Neutrophil (primary cell): ENCODE data around the gene GAS7.

Source experiments
- H3K27ac ChIP-seq: fragments of 200-600 bp; sonication (generic); 2 replicates; pipeline ENCODE4 v1.5.1; 2016; ENCODE audit warnings: mild to moderate bottlenecking, moderate library complexity
- H3K27me3 ChIP-seq: fragments of 200-600 bp; sonication (generic); 2 replicates; pipeline ENCODE4 v1.6.0; 2016; ENCODE audit warnings: mild to moderate bottlenecking
- H3K36me3 ChIP-seq: fragments of 200-600 bp; sonication (generic); 2 replicates; pipeline ENCODE4 v1.5.1; 2017
- H3K4me1 ChIP-seq, 2 experiments: fragments of 200-600 bp in 1 of 2; sonication (generic) in 1 of 2; 1 replicate in 1 of 2; 2 replicates in 1 of 2; pipeline versions ENCODE4 v1.5.1 to v1.6.1; 2013 to 2016; ENCODE audit warnings: low read depth in 1 of 2, low read length in 1 of 2, mild to moderate bottlenecking in 1 of 2, moderate library complexity in 1 of 2; ENCODE audit not compliant: control insufficient read depth in 1 of 2, insufficient read depth in 1 of 2
- H3K4me3 ChIP-seq, 2 experiments: fragments of 200-600 bp in 1 of 2; sonication (generic) in 1 of 2; 1 replicate in 1 of 2; 2 replicates in 1 of 2; pipeline ENCODE4 v1.5.1; 2013 to 2016; ENCODE audit warnings: low read depth in 1 of 2, low read length in 1 of 2, mild to moderate bottlenecking in 1 of 2, moderate library complexity in 1 of 2
- H3K9me3 ChIP-seq: fragments of 200-600 bp; sonication (generic); 2 replicates; pipeline ENCODE4 v1.5.1; 2016
- TF ChIP-seq, protein P1 (sequence below): fragments of 200-600 bp; sonication (generic); IDR thresholded peaks from 2 replicates; pipeline ENCODE4 v1.5.1; 2016; ENCODE audit warnings: antibody characterized with exemption

The GAS7 gene

GRCh38 chr17:9940841-9941240 is 257.6 kb downstream of the GAS7 start:
- H3K4me3 ChIP-seq: no peak overlapping the region
- H3K27me3 ChIP-seq: no peaks in the 10 kb centered on the region
- H3K27ac ChIP-seq: no peak overlapping the region
- TF ChIP-seq, protein P1, sequence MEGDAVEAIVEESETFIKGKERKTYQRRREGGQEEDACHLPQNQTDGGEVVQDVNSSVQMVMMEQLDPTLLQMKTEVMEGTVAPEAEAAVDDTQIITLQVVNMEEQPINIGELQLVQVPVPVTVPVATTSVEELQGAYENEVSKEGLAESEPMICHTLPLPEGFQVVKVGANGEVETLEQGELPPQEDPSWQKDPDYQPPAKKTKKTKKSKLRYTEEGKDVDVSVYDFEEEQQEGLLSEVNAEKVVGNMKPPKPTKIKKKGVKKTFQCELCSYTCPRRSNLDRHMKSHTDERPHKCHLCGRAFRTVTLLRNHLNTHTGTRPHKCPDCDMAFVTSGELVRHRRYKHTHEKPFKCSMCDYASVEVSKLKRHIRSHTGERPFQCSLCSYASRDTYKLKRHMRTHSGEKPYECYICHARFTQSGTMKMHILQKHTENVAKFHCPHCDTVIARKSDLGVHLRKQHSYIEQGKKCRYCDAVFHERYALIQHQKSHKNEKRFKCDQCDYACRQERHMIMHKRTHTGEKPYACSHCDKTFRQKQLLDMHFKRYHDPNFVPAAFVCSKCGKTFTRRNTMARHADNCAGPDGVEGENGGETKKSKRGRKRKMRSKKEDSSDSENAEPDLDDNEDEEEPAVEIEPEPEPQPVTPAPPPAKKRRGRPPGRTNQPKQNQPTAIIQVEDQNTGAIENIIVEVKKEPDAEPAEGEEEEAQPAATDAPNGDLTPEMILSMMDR: no peak
- H3K36me3 ChIP-seq: peaks cover 99% of the 10 kb centered on the region
- peaks cover 2 to 8% of the 10 kb centered on the region in 2 experiments for H3K4me1 ChIP-seq
- H3K9me3 ChIP-seq: no peaks in the 10 kb centered on the region

DNA sequence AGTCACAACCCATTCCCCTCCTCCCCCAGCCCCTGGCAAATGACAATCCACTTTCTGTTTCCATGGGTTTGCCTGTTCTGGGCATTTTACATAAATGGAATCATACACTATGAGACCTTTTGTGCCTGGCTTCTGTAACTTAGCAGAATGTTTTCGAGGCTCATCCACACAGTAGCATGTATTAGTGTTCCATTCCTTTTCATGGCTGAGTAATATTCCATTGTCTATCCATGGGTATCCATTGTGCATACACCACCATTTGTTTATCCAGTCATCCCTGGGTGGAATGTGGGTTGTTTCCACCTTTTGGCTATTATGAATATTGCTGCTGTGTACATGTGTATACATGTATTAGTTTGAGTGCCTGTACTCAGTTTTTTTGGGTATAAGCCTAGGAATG is 259.6 kb downstream of the GAS7 start:
- no peak overlapping the region for H3K4me3 ChIP-seq
- H3K4me1 ChIP-seq: peaks cover under 1 to 8% of the 10 kb centered on the region in 2 experiments
- H3K27ac ChIP-seq: no peak overlapping the region
- H3K36me3 ChIP-seq: peaks cover 99% of the 10 kb centered on the region
- H3K27me3 ChIP-seq: no peaks in the 10 kb centered on the region
- no peaks in the 10 kb centered on the region for H3K9me3 ChIP-seq
- TF ChIP-seq, protein P1: no peak

DNA sequence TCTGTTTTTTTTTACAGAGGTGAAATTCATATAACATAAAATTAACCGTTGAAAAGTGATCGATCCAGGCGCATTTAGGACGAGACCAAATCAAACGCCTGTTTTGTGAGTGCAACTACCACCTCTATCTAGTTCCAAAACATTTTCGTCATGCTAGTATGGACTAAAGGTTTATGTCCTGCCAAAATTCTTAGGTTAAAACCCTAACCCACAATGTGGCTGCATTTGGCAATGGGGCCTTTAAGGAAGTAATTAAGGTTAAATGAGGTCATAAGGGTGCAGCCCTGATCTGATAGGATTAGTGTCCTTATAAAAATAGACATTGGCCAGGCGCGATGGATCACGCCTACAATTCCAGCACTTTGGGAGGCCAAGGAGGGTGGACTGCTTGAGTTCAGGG is 260.5 kb downstream of the GAS7 start:
- H3K9me3 ChIP-seq: no peaks in the 10 kb centered on the region
- H3K27me3 ChIP-seq: no peaks in the 10 kb centered on the region
- H3K27ac ChIP-seq: no peak overlapping the region
- peaks cover 0 to 6% of the 10 kb centered on the region in 2 experiments for H3K4me1 ChIP-seq
- H3K36me3 ChIP-seq: peaks cover 99% of the 10 kb centered on the region
- no peak overlapping the region for H3K4me3 ChIP-seq
- TF ChIP-seq, protein P1: no peak

- Histone ChIP-seq H3K36me3 (peaks cover 99% of the 10 kb centered on the region), H3K27ac (no peak overlapping the region), H3K4me3 (no peak overlapping the region), H3K4me1 (peaks cover 0 to 3% of the 10 kb centered on the region in 2 experiments), H3K9me3 (no peaks in the 10 kb centered on the region), H3K27me3 (no peaks in the 10 kb centered on the region)
- TF ChIP-seq, protein P1: no peak
Measured at GRCh38 chr17:9937241-9937761, 261.1 kb downstream of the GAS7 start.

GRCh38 chr17:9936095-9936494 is 262.3 kb downstream of the GAS7 start:
- no peak overlapping the region for H3K27ac ChIP-seq
- H3K4me1 ChIP-seq: peaks cover 6% of the 10 kb centered on the region in 2 experiments
- H3K36me3 ChIP-seq: peaks cover 98% of the 10 kb centered on the region
- no peaks in the 10 kb centered on the region for H3K27me3 ChIP-seq
- H3K4me3 ChIP-seq: no peak overlapping the region
- no peaks in the 10 kb centered on the region for H3K9me3 ChIP-seq
- TF ChIP-seq, protein P1: no peak
